ENCODE measurements around the gene KHSRP. TPM values are rescaled to one million over a fixed set of nuclear protein-coding genes. Genes with fewer than 3 reads are reported as not detected.

The KHSRP gene
- total and polyA plus RNA-seq, 2 of the 13 experiments (the other 11 are each of a cell fraction or from before 2014, with no cell fraction given) = 72.1 to 129 TPM

DNA sequence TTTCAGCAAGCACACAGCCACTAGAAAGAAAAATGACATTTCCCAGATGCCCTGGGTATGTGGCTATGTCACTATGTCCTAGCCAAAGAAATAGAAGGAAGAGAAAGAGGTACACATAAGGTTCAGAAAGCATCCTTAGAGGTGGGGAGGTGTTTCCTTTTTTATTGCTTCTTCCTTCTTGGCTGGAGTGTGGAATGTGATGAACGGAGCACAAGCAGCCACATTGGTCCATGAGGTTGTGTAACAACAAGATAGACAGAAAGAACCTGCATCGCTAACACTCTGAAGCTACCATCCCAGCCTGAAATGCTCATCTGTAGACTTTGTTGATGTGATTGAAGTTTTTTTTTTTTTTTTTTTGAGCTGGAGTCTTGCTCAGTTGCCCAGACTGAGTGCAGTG lies 28.3 kb upstream of the KHSRP start:
- POLR2A ChIA-PET = no interaction called here

DNA sequence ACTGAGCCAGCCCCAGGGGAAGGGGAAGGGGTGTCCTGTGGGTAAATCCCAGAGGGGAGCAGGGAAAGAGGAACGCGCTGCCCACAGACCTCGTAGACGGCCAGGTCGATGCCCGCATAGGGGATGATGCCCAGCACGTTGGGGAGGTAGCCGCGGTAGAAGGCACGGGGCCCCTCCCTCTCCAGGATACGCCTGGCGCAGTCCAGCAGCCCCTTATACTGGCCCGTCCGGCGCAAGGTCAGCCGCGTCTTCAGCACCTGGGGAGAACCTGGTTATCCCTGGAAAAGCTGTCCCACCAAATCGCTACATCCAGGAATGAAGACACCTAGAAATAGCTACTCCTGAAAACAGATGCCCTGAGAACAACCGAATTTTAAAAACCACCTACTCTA lies 27.6 kb upstream of the KHSRP start:
- WGBS (ENCODE audit: low lambda C conversion rate) = 98% methylated on average over 12 of the region's 19 CpGs
- intact Hi-C loops (cut with micrococcal nuclease; ENCODE audit: unreplicated experiment) = no loop called here
- Histone ChIP-seq H3K4me2 (ENCODE audit: low read depth, low read length) (no peak overlapping the region), H2AFZ (ENCODE audit: low read length) (no peak overlapping the region), H3K9ac (ENCODE audit: insufficient read depth, low read depth, low read length) (no peak overlapping the region), H3K4me1 (ENCODE audit: insufficient read depth, low read length) (no peaks in the 10 kb centered on the region), H3K9me3 (ENCODE audit: low read length) (peaks cover 5% of the 10 kb centered on the region; the same call in 1 of the 2 replicates), H3K27ac (ENCODE audit: extremely low read length, insufficient read depth, low read length) (no peak overlapping the region), H3K27me3 (ENCODE audit: control insufficient read depth in 1 of 2, insufficient read depth in 2 of 2, low read length in 2 of 2) (no peaks in the 10 kb centered on the region), H3K36me3 (replicated peaks in 1 of 2; ENCODE audit: control insufficient read depth in 1 of 2, insufficient read depth in 2 of 2, low read length in 2 of 2) (peaks cover 10 to 19% of the 10 kb centered on the region in 2 experiments), H3K79me2 (ENCODE audit: insufficient read depth, low read length) (no peaks in the 10 kb centered on the region), H3K4me3 (replicated peaks in 1 of 3; ENCODE audit: insufficient read depth in 1 of 3, low read depth in 2 of 3, low read length in 3 of 3) (no peak overlapping the region), H4K20me1 (ENCODE audit: insufficient read depth, low read length) (no peaks in the 10 kb centered on the region)
- BruUV-seq (replicated peaks) = no TSS peak
- no peak for FAIRE-seq
- ATAC-seq = no peak
- in situ Hi-C loops (cut with HindIII; ENCODE audit: extremely low pct_ligation_motif_present, low pct_unique_long_range_greater_than_20kb) = no loop called here
- no peak for DNase-seq (ENCODE audit: low spot score)
- ChIA-PET CTCF (ENCODE audit: low intra/inter-chr PET ratio, low total read pairs) (interaction anchor here (0.6 kb wide), 1 partner anchor 178 kb away, joined by 3 read pairs; no protein-coding TSS in a partner anchor), POLR2A (no interaction called here)
- TF ChIP-seq, protein P1, sequence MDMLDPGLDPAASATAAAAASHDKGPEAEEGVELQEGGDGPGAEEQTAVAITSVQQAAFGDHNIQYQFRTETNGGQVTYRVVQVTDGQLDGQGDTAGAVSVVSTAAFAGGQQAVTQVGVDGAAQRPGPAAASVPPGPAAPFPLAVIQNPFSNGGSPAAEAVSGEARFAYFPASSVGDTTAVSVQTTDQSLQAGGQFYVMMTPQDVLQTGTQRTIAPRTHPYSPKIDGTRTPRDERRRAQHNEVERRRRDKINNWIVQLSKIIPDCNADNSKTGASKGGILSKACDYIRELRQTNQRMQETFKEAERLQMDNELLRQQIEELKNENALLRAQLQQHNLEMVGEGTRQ (IDR thresholded peaks at IDR 0.05; ENCODE audit: low read depth, low read length) = no peak
- TF ChIP-seq, protein P1 (CRISPR knock-in tag; IDR thresholded peaks at IDR 0.05; ENCODE audit: borderline replicate concordance) = no peak
- TF ChIP-seq, protein P2, sequence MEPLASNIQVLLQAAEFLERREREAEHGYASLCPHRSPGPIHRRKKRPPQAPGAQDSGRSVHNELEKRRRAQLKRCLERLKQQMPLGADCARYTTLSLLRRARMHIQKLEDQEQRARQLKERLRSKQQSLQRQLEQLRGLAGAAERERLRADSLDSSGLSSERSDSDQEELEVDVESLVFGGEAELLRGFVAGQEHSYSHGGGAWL (CRISPR knock-in tag; IDR thresholded peaks at IDR 0.05) = no peak
- TF ChIP-seq, protein P3, sequence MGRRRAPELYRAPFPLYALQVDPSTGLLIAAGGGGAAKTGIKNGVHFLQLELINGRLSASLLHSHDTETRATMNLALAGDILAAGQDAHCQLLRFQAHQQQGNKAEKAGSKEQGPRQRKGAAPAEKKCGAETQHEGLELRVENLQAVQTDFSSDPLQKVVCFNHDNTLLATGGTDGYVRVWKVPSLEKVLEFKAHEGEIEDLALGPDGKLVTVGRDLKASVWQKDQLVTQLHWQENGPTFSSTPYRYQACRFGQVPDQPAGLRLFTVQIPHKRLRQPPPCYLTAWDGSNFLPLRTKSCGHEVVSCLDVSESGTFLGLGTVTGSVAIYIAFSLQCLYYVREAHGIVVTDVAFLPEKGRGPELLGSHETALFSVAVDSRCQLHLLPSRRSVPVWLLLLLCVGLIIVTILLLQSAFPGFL (CRISPR knock-in tag; IDR thresholded peaks at IDR 0.05) = no peak
- TF ChIP-seq TGIF2 (CRISPR knock-in tag; IDR thresholded peaks at IDR 0.05) = no peak
- TF ChIP-seq, protein P4, sequence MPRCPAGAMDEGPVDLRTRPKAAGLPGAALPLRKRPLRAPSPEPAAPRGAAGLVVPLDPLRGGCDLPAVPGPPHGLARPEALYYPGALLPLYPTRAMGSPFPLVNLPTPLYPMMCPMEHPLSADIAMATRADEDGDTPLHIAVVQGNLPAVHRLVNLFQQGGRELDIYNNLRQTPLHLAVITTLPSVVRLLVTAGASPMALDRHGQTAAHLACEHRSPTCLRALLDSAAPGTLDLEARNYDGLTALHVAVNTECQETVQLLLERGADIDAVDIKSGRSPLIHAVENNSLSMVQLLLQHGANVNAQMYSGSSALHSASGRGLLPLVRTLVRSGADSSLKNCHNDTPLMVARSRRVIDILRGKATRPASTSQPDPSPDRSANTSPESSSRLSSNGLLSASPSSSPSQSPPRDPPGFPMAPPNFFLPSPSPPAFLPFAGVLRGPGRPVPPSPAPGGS (CRISPR knock-in tag; IDR thresholded peaks at IDR 0.05) = no peak

More for the DNA sequence above, 28.3 kb upstream of the KHSRP start:
- DNase-seq (ENCODE audit: low spot score) (no peak), ATAC-seq (no peak), FAIRE-seq (no peak)
- Histone ChIP-seq H3K9me3 (ENCODE audit: low read length) (peaks cover 5% of the 10 kb centered on the region; the same call in 1 of the 2 replicates), H3K36me3 (replicated peaks in 1 of 2; ENCODE audit: control insufficient read depth in 1 of 2, insufficient read depth in 2 of 2, low read length in 2 of 2) (peaks cover 10 to 24% of the 10 kb centered on the region in 2 experiments), H3K27ac (ENCODE audit: extremely low read length, insufficient read depth, low read length) (no peak overlapping the region), H2AFZ (ENCODE audit: low read length) (no peak overlapping the region), H3K4me3 (replicated peaks in 1 of 3; ENCODE audit: insufficient read depth in 1 of 3, low read depth in 2 of 3, low read length in 3 of 3) (no peak overlapping the region), H3K9ac (ENCODE audit: insufficient read depth, low read depth, low read length) (no peak overlapping the region), H3K27me3 (ENCODE audit: control insufficient read depth in 1 of 2, insufficient read depth in 2 of 2, low read length in 2 of 2) (no peaks in the 10 kb centered on the region), H3K79me2 (ENCODE audit: insufficient read depth, low read length) (no peaks in the 10 kb centered on the region), H4K20me1 (ENCODE audit: insufficient read depth, low read length) (no peaks in the 10 kb centered on the region), H3K4me1 (ENCODE audit: insufficient read depth, low read length) (no peaks in the 10 kb centered on the region), H3K4me2 (ENCODE audit: low read depth, low read length) (no peak overlapping the region)
- 96% methylated on average over 2 of the region's 2 CpGs for WGBS (ENCODE audit: low lambda C conversion rate)
- no TSS peak for BruUV-seq (replicated peaks)
- CTCF ChIA-PET (ENCODE audit: low intra/inter-chr PET ratio, low total read pairs) = no interaction called here
- intact Hi-C loops (cut with micrococcal nuclease; ENCODE audit: unreplicated experiment) (no loop called here), in situ Hi-C loops (cut with HindIII; ENCODE audit: extremely low pct_ligation_motif_present, low pct_unique_long_range_greater_than_20kb) (no loop called here)
- TF ChIP-seq, protein P5, sequence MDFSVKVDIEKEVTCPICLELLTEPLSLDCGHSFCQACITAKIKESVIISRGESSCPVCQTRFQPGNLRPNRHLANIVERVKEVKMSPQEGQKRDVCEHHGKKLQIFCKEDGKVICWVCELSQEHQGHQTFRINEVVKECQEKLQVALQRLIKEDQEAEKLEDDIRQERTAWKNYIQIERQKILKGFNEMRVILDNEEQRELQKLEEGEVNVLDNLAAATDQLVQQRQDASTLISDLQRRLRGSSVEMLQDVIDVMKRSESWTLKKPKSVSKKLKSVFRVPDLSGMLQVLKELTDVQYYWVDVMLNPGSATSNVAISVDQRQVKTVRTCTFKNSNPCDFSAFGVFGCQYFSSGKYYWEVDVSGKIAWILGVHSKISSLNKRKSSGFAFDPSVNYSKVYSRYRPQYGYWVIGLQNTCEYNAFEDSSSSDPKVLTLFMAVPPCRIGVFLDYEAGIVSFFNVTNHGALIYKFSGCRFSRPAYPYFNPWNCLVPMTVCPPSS (IDR thresholded peaks at IDR 0.05) = no peak
- TF ChIP-seq SNAI1 (CRISPR knock-in tag; IDR thresholded peaks at IDR 0.05; ENCODE audit: borderline replicate concordance) (no peak), ZNF724P (CRISPR knock-in tag; IDR thresholded peaks at IDR 0.05; ENCODE audit: borderline replicate concordance) (no peak), ZNF598 (CRISPR knock-in tag; IDR thresholded peaks at IDR 0.05; ENCODE audit: borderline replicate concordance) (no peak)
